ENCODE measurements around the gene RIT1.

GRCh38 chr1:155904261-155904660 lies 6.9 kb downstream of the RIT1 start:
- TF ChIP-seq CTCF (IDR thresholded peaks at IDR 0.05) (no peak), POLR2A (IDR thresholded peaks at IDR 0.05) (no peak)

Data from adrenal gland (tissue), 5 donors.